ENCODE measurements around the gene EPS8. TPM values are rescaled to one million over a fixed set of nuclear protein-coding genes. Genes with fewer than 3 reads are reported as not detected.

EPS8 gene
- total RNA-seq, 1 experiment from 2014 or later, result 7.5 TPM

- no peak for TF ChIP-seq NR2C2 (CRISPR knock-in tag; IDR thresholded peaks at IDR 0.05)
- TF ChIP-seq CBFB (CRISPR knock-in tag; IDR thresholded peaks at IDR 0.05; ENCODE audit: low read depth), result no peak
Measured at GRCh38 chr12:15786772-15787171, 2.4 kb downstream of the EPS8 start (continued).

GRCh38 chr12:15783288-15783687, 5.9 kb downstream of the EPS8 start:
- H3K9me3 Mint-ChIP-seq, result peaks cover 8% of the 10 kb centered on the region; the same call in 1 of the 2 replicates
- H3K36me3 Mint-ChIP-seq, result no peaks in the 10 kb centered on the region
- ChIA-PET CTCF (no interaction called here), POLR2A (no interaction called here)
- peaks cover 10% of the 10 kb centered on the region for H3K4me1 Mint-ChIP-seq
- peaks cover 22% of the 10 kb centered on the region for H3K27me3 Mint-ChIP-seq (ENCODE audit: low read depth)
- TF ChIP-seq PREB (CRISPR knock-in tag; IDR thresholded peaks at IDR 0.05; ENCODE audit: borderline replicate concordance) (no peak), ZNF423 (CRISPR knock-in tag; IDR thresholded peaks at IDR 0.05) (no peak), FOXP4 (CRISPR knock-in tag; IDR thresholded peaks at IDR 0.05) (no peak), AFF4 (CRISPR knock-in tag; IDR thresholded peaks at IDR 0.05; ENCODE audit: borderline replicate concordance) (no peak), ATF6 (CRISPR knock-in tag; IDR thresholded peaks at IDR 0.05) (no peak)
- ATAC-seq (no peak), DNase-seq (ENCODE audit: low spot score) (no peak)
- H3K27ac Mint-ChIP-seq, result no peak overlapping the region
- H3K4me3 Mint-ChIP-seq, result no peak overlapping the region

- H3K27me3 Mint-ChIP-seq (ENCODE audit: low read depth), result peaks cover 16% of the 10 kb centered on the region
- TF ChIP-seq ZNF121 (CRISPR knock-in tag; IDR thresholded peaks at IDR 0.05) (no peak), HMGA2 (CRISPR knock-in tag; IDR thresholded peaks at IDR 0.05) (no peak), NR3C1 (CRISPR knock-in tag; conservative IDR thresholded peaks at IDR 0.05; ENCODE audit: low read depth) (no peak), FOXK1 (CRISPR knock-in tag; IDR thresholded peaks at IDR 0.05) (no peak), RORB (CRISPR knock-in tag; IDR thresholded peaks at IDR 0.05) (no peak), USF2 (CRISPR knock-in tag; IDR thresholded peaks at IDR 0.05) (no peak)
- ChIA-PET POLR2A (no interaction called here), CTCF (interaction anchor here (1.0 kb wide), 1 partner anchor 10 kb away, joined by 3 read pairs; no protein-coding TSS in a partner anchor)
- DNase-seq (ENCODE audit: low spot score), result no peak
- no peak overlapping the region for H3K27ac Mint-ChIP-seq
- H3K4me3 Mint-ChIP-seq, result no peak overlapping the region
- no peaks in the 10 kb centered on the region for H3K36me3 Mint-ChIP-seq
- H3K4me1 Mint-ChIP-seq, result peaks cover 3% of the 10 kb centered on the region
- peaks cover 8% of the 10 kb centered on the region; the same call in 1 of the 2 replicates for H3K9me3 Mint-ChIP-seq
- no peak for ATAC-seq
Measured at GRCh38 chr12:15782667-15783066, 6.5 kb downstream of the EPS8 start.
